Measurements from ENCODE around the gene FAAP100.
"Not testable (repeated sequence)": the region's sequence is repeated elsewhere in the genome, so short reads cannot be mapped to it uniquely, and the experiment has no call there.

The FAAP100 gene

GRCh38 chr17:81536299-81537290 lies 15.6 kb downstream of the FAAP100 start:
- DNase-seq, result no peak

- DNase-seq, result no peak
Observed at GRCh38 chr17:81535480-81536298, 16.5 kb downstream of the FAAP100 start.

- no peak for DNase-seq
Observed at GRCh38 chr17:81535007-81535328, 17.2 kb downstream of the FAAP100 start.

GRCh38 chr17:81534157-81535006 lies 17.8 kb downstream of the FAAP100 start:
- DNase-seq, result no peak

GRCh38 chr17:81533339-81534141 lies 18.6 kb downstream of the FAAP100 start:
- DNase-seq, result no peak

- no peak for DNase-seq
Observed at GRCh38 chr17:81532490-81533287, 19.5 kb downstream of the FAAP100 start.

GRCh38 chr17:81531998-81532404 lies 20.2 kb downstream of the FAAP100 start:
- not testable (repeated sequence) for DNase-seq

GRCh38 chr17:81531013-81531412 lies 21.1 kb downstream of the FAAP100 start:
- not testable (repeated sequence) for DNase-seq

GRCh38 chr17:81529437-81529803 lies 22.7 kb downstream of the FAAP100 start:
- DNase-seq, result no peak

GRCh38 chr17:81528651-81529436 lies 23.3 kb downstream of the FAAP100 start:
- DNase-seq, result no peak

GRCh38 chr17:81528384-81528650 lies 23.8 kb downstream of the FAAP100 start:
- no peak for DNase-seq

GRCh38 chr17:81527591-81528383 lies 24.4 kb downstream of the FAAP100 start, which contains the start of gene FSCN2:
FSCN2 (plus strand) TSS chr17:81528377; CDS start chr17:81528532, 155 bp downstream.
- no peak for DNase-seq

- no peak for DNase-seq
Observed at GRCh38 chr17:81526662-81527571, 25.2 kb downstream of the FAAP100 start.

- no peak for DNase-seq
Observed at GRCh38 chr17:81524865-81525159, 27.3 kb downstream of the FAAP100 start.

- no peak for DNase-seq
Observed at GRCh38 chr17:81524039-81524864, 27.9 kb downstream of the FAAP100 start.

GRCh38 chr17:81523402-81524038 lies 28.6 kb downstream of the FAAP100 start:
- no peak for DNase-seq
